Endothelial cell of umbilical vein (primary cell): ENCODE data around the gene RPL37A. TPM values are rescaled to one million over a fixed set of nuclear protein-coding genes. Genes with fewer than 3 reads are reported as not detected.
A peak's percentile ranks its signal among the peaks of the same experiment; 100 is the strongest.

ENCODE experiments used
- BruUV-seq: library from RNA; stranded (reverse); fragments of 400-500 nt; replicated peaks from 2 replicates; lab custom pipeline; 2021; lab: Mats Ljungman, UMichigan
- CTCF ChIA-PET: fragments of 300-600, 350-600 bp; sonication (Branson Sonifier 250); formaldehyde crosslinking; loops from one replicate; lab custom pipeline; 2021; ENCODE audit warnings: antibody characterized with exemption, inconsistent platforms; lab: Charles Lee
- POLR2A ChIA-PET: fragments of 300-600, 350-600 bp; sonication (Branson Sonifier 250); formaldehyde crosslinking; loops from one replicate; lab custom pipeline; 2021; ENCODE audit warnings: antibody characterized with exemption, inconsistent platforms; lab: Charles Lee
- DNase-seq: peaks from one replicate; pipeline ENCODE4 v3.0.0-alpha.2; 2011; ENCODE audit warnings: low read depth, low spot score
- FAIRE-seq: peaks from 2 replicates; lab custom pipeline; 2011; peaks lifted over from hg19 to GRCh38; lab: Jason Lieb, UNC
- H2AFZ ChIP-seq: 2 replicates; pipeline ENCODE4 v1.6.0; 2012; ENCODE audit warnings: low read depth, low read length, control low read depth, inconsistent platforms
- H3K27ac ChIP-seq: 2 replicates; pipeline ENCODE4 v1.5.1; 2011; ENCODE audit warnings: low read depth, mild to moderate bottlenecking, control low read depth, low read length, moderate library complexity; ENCODE audit not compliant: insufficient read depth
- H3K27me3 ChIP-seq, 2 experiments: 2 replicates each; pipeline versions ENCODE4 v1.6.0 to v1.6.1; 2011; ENCODE audit warnings: low read length in 2 of 2, mixed read lengths in 1 of 2; ENCODE audit not compliant: control insufficient read depth in 2 of 2, insufficient read depth in 2 of 2
- H3K36me3 ChIP-seq, 2 experiments: 2 replicates in 1 of 2; 3 replicates in 1 of 2; pipeline ENCODE4 v1.5.1; 2011; ENCODE audit warnings: low read length in 2 of 2, mild to moderate bottlenecking in 1 of 2, moderate library complexity in 1 of 2; ENCODE audit not compliant: control insufficient read depth in 2 of 2, insufficient read depth in 2 of 2; ENCODE audit errors: extremely low read depth in 1 of 2
- H3K4me1 ChIP-seq: 3 replicates; pipeline ENCODE4 v1.5.1; 2011; ENCODE audit warnings: mild to moderate bottlenecking, low read length; ENCODE audit not compliant: control insufficient read depth, insufficient read depth; ENCODE audit errors: extremely low read depth
- H3K4me2 ChIP-seq: 2 replicates; pipeline ENCODE4 v1.6.1; 2011; ENCODE audit warnings: low read length, control low read depth, mixed read lengths; ENCODE audit not compliant: insufficient read depth
- H3K4me3 ChIP-seq, 3 experiments: fragments of 200-600 bp in 1 of 3; sonication (generic), shearing (Covaris generic) in 1 of 3; replicated peaks in 1 of 3; 2 replicates each; pipeline ENCODE4 v1.5.1; 2011 to 2016; ENCODE audit warnings: control low read depth in 3 of 3, low read length in 3 of 3, mild to moderate bottlenecking in 2 of 3, inconsistent platforms in 1 of 3, low read depth in 1 of 3, moderate library complexity in 1 of 3; ENCODE audit not compliant: insufficient read depth in 1 of 3
- H3K79me2 ChIP-seq: 2 replicates; pipeline ENCODE4 v1.6.0; 2012; ENCODE audit warnings: low read length, inconsistent platforms; ENCODE audit not compliant: control insufficient read depth, insufficient read depth
- H3K9ac ChIP-seq: replicated peaks from 2 replicates; pipeline ENCODE3; 2011; ENCODE audit warnings: low read length, control low read depth; ENCODE audit not compliant: insufficient read depth; ENCODE audit errors: extremely low read depth
- H3K9me1 ChIP-seq: replicated peaks from 3 replicates; pipeline ENCODE4 v1.6.0; 2011; ENCODE audit warnings: mild to moderate bottlenecking, low read length; ENCODE audit not compliant: control insufficient read depth, insufficient read depth; ENCODE audit errors: extremely low read depth
- H3K9me3 ChIP-seq: replicated peaks from 2 replicates; pipeline ENCODE4 v1.5.1; 2012; ENCODE audit warnings: low read length, inconsistent platforms; ENCODE audit not compliant: control insufficient read depth, insufficient read depth
- H4K20me1 ChIP-seq: replicated peaks from 2 replicates; pipeline ENCODE3; 2011; ENCODE audit warnings: mild to moderate bottlenecking, low read length; ENCODE audit not compliant: control insufficient read depth, insufficient read depth; ENCODE audit errors: extremely low read depth
- CTCF ChIP-seq, 2 donors: IDR thresholded peaks; 1 replicate in 1 of 2; 2 replicates in 1 of 2; pipeline ENCODE4 v1.5.1; 2011; ENCODE audit warnings: low read length in 2 of 2, mild to moderate bottlenecking in 2 of 2, moderate library complexity in 2 of 2, control low read depth in 1 of 2, inconsistent platforms in 1 of 2, low read depth in 1 of 2; ENCODE audit not compliant: insufficient read depth in 1 of 2; ENCODE audit errors: extremely low read depth in 1 of 2
- FOS ChIP-seq: IDR thresholded peaks from 2 replicates; pipeline ENCODE4 v1.6.1; 2011; ENCODE audit warnings: mild to moderate bottlenecking, low read length, moderate library complexity, borderline replicate concordance; ENCODE audit not compliant: insufficient read depth
- GATA2 ChIP-seq: IDR thresholded peaks from 2 replicates; pipeline ENCODE4 v1.7.0; 2011; ENCODE audit warnings: low read depth, mild to moderate bottlenecking, moderate library complexity, mixed read lengths, low read length; ENCODE audit not compliant: insufficient read length, insufficient read depth
- JUN ChIP-seq: IDR thresholded peaks from 2 replicates; pipeline ENCODE4 v1.6.1; 2011; ENCODE audit warnings: borderline replicate concordance, low read depth; ENCODE audit not compliant: insufficient read length, insufficient read depth
- MAX ChIP-seq: IDR thresholded peaks from 2 replicates; pipeline ENCODE4 v1.6.1; 2011; ENCODE audit not compliant: insufficient read depth, insufficient read length
- POLR2A ChIP-seq: IDR thresholded peaks from 2 replicates; pipeline ENCODE4 v1.6.1; 2012; ENCODE audit warnings: low read depth, mild to moderate bottlenecking, control low read depth, low read length
- POLR2AphosphoS5 ChIP-seq: IDR thresholded peaks from 2 replicates; pipeline ENCODE4 v1.6.1; 2012; ENCODE audit warnings: low read depth, mild to moderate bottlenecking, control low read depth, low read length, moderate library complexity; ENCODE audit not compliant: insufficient read depth
- dilution Hi-C: fragments of 300-500 bp; cut with MboI; formaldehyde crosslinking; loops from one replicate; pipeline ENCODE4 v1.15.0; 2019; ENCODE audit warnings: low sequenced_read_pairs; ENCODE audit not compliant: extremely low pct_ligation_motif_present
- intact Hi-C: fragments of 100-400 bp; cut with micrococcal nuclease; formaldehyde crosslinking; loops from one replicate; pipeline ENCODE4 v1.10.0; 2022
- polyA plus RNA-seq, 4 experiments: library from polyadenylated mRNA; depleted of rRNA in 3 of 4; stranded (reverse) in 3 of 4; unstranded in 1 of 4; fragments of >200 nt; gene quantifications; 2 replicates each; pipeline versions ENCODE4 v1.2.1 to v1.2.3, GENCODE V29; 2011 to 2012; ENCODE audit warnings: missing spikeins in 1 of 4
- total RNA-seq: library from RNA; stranded (reverse); gene quantifications from 2 replicates; pipeline ENCODE4 v1.2.3, GENCODE V29; 2021

Gene RPL37A
- total and polyA plus RNA-seq, 2 donors (not counting 3 experiments of a cell fraction or from before 2014, with no cell fraction given) = 1,889 to 2,628 TPM

- Histone ChIP-seq H3K4me3 (no peak overlapping the region), H3K36me3 (no peaks in the 10 kb centered on the region), H3K27ac (peak overlapping the region; percentile 66), H3K9me3 (no peaks in the 10 kb centered on the region), H3K4me1 (peaks cover 36% of the 10 kb centered on the region), H3K9me1 (no peaks in the 10 kb centered on the region), H3K27me3 (no peaks in the 10 kb centered on the region), H3K9ac (peak overlapping the region; percentile 53), H2AFZ (peak overlapping the region; percentile 55), H3K79me2 (no peaks in the 10 kb centered on the region), H3K4me2 (peak overlapping the region; percentile 51), H4K20me1 (no peaks in the 10 kb centered on the region)
- POLR2A ChIA-PET = no interaction called here
- dilution Hi-C loops (no loop called here), intact Hi-C loops (loop anchor here (1.0 to 2.0 kb wide), 4 partner anchors 16 to 131 kb away; partner anchors contain the start of gene RPL37A)
- no peak for TF ChIP-seq MAX
- TF ChIP-seq POLR2AphosphoS5 = peak; percentile 89
- peak; percentile 79 for TF ChIP-seq FOS
- peak; percentile 86 for TF ChIP-seq JUN
- TF ChIP-seq CTCF (IDR thresholded peaks at IDR 0.05; ENCODE audit: extremely low read depth in 1 of 2, insufficient read depth in 1 of 2, low read depth in 1 of 2, low read length in 2 of 2) = no peak
- TF ChIP-seq POLR2A = peak; percentile 68
- TF ChIP-seq GATA2 = peak; percentile 22
- DNase-seq (peak; percentile 96), FAIRE-seq (peak; percentile 99)
- no TSS peak for BruUV-seq
- CTCF ChIA-PET = interaction anchor here (3.1 to 4.3 kb wide), 2 partner anchors 16 to 130 kb away, joined by 13 to 27 read pairs; no protein-coding TSS in a partner anchor
Measured at GRCh38 chr2:216535454-216535995, 36.9 kb downstream of the RPL37A start.
